Fibroblast of lung (primary cell): ENCODE data around the gene DCDC2.

Experiments used
- EZH2 ChIP-seq: IDR thresholded peaks from 2 replicates; pipeline ENCODE4 v1.5.1; 2012; ENCODE audit warnings: low read length, control low read depth, mild to moderate bottlenecking; ENCODE audit errors: missing control alignments
- TF ChIP-seq, protein P1 (sequence below), 2 donors: IDR thresholded peaks in 1 of 2; conservative IDR thresholded peaks in 1 of 2; 1 replicate in 1 of 2; 2 replicates in 1 of 2; pipeline ENCODE4 v1.5.1; 2011 to 2012; ENCODE audit warnings: low read length in 2 of 2, control low read depth in 1 of 2, inconsistent platforms in 1 of 2, low read depth in 1 of 2, mild to moderate bottlenecking in 1 of 2

GRCh38 chr6:24219670-24220069, 138.2 kb downstream of the DCDC2 start:
- TF ChIP-seq, protein P1, sequence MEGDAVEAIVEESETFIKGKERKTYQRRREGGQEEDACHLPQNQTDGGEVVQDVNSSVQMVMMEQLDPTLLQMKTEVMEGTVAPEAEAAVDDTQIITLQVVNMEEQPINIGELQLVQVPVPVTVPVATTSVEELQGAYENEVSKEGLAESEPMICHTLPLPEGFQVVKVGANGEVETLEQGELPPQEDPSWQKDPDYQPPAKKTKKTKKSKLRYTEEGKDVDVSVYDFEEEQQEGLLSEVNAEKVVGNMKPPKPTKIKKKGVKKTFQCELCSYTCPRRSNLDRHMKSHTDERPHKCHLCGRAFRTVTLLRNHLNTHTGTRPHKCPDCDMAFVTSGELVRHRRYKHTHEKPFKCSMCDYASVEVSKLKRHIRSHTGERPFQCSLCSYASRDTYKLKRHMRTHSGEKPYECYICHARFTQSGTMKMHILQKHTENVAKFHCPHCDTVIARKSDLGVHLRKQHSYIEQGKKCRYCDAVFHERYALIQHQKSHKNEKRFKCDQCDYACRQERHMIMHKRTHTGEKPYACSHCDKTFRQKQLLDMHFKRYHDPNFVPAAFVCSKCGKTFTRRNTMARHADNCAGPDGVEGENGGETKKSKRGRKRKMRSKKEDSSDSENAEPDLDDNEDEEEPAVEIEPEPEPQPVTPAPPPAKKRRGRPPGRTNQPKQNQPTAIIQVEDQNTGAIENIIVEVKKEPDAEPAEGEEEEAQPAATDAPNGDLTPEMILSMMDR (conservative IDR thresholded peaks at IDR 0.05 in 1 of 2, IDR thresholded peaks at IDR 0.05 in 1 of 2; ENCODE audit: low read depth in 1 of 2, low read length in 2 of 2), result no peak
- TF ChIP-seq EZH2, result no peak
